Gastrocnemius medialis (tissue), 4 donors: ENCODE results near the gene TMEM131L.

Source experiments
- CTCF ChIP-seq, 5 experiments: fragments of 450-650 bp in 3 of 5; fragments of 200-600 bp in 2 of 5; sonication (generic) in 2 of 5; IDR thresholded peaks in 4 of 5; conservative IDR thresholded peaks in 1 of 5; 1 replicate in 4 of 5; 2 replicates in 1 of 5; pipeline ENCODE4 v1.5.1; 2016 to 2019; ENCODE audit warnings: antibody characterized with exemption in 5 of 5, mild to moderate bottlenecking in 3 of 5, moderate library complexity in 3 of 5
- POLR2A ChIP-seq, 2 donors: fragments of 450-650 bp; IDR thresholded peaks; one replicate each; pipeline ENCODE4 v1.6.1; 2017; ENCODE audit warnings: antibody characterized with exemption in 2 of 2, mild to moderate bottlenecking in 2 of 2, moderate library complexity in 2 of 2

DNA sequence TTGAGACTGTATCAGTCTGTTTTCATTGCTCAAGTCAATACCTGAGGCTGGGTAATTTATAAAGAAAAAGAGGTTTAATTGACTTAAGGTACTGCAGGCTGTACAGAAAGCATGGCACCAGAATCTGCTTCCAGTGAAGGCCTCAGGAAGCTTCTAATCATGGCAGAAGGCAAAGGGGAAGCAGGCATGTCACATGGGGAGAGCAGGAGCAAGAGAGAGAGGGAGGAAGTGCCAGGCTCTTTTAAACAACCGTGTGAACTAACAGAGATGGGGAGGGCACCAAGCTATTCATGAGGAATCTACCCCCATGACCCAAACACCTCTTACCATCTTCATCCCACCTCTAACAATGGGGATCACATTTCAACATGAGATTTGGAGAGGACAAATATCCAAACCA is 7.2 kb upstream of the TMEM131L start:
- TF ChIP-seq POLR2A (IDR thresholded peaks at IDR 0.05) (no peak), CTCF (IDR thresholded peaks at IDR 0.05 in 4 of 5, conservative IDR thresholded peaks at IDR 0.05 in 1 of 5) (no peak)
